22Rv1 (cell line): ENCODE measurements around the gene SNX22.

ENCODE experiments used
- H3K27ac ChIP-seq: fragments of 450-650 bp; 2 replicates; pipeline ENCODE4 v1.5.1; 2017
- CTCF ChIP-seq: fragments of 450-650 bp; IDR thresholded peaks from 2 replicates; pipeline ENCODE4 v1.5.1; 2017; ENCODE audit warnings: mild to moderate bottlenecking
- ZFX ChIP-seq: fragments of 450-650 bp; IDR thresholded peaks from 2 replicates; pipeline ENCODE4 v1.6.1; 2017; ENCODE audit warnings: antibody characterized with exemption, borderline replicate concordance

SNX22 gene

GRCh38 chr15:64161688-64162477 lies 10.4 kb downstream of the SNX22 start:
- TF ChIP-seq CTCF (no peak), ZFX (no peak)
- H3K27ac ChIP-seq: peak overlapping the region; percentile 86

GRCh38 chr15:64162478-64162868 lies 10.9 kb downstream of the SNX22 start:
- TF ChIP-seq ZFX (no peak), CTCF (no peak)
- H3K27ac ChIP-seq: peak overlapping the region; percentile 86

- H3K27ac ChIP-seq: peak within 1 kb of the TSS; percentile 86
Measured at GRCh38 chr15:64162869-64163658, 11.5 kb downstream of the SNX22 start, which contains the start of gene PPIB. TSS of gene PPIB (minus strand) at chr15:64163022. CDS start at chr15:64162986, 36 bp downstream.

GRCh38 chr15:64163659-64164362 lies 12.3 kb downstream of the SNX22 start:
- peak overlapping the region; percentile 86 for H3K27ac ChIP-seq
- no peak for TF ChIP-seq ZFX
- TF ChIP-seq CTCF: no peak

More at GRCh38 chr15:64162869-64163658, 11.5 kb downstream of the SNX22 start, which contains the start of gene PPIB:
- TF ChIP-seq CTCF: peak; percentile 75
- no peak for TF ChIP-seq ZFX

GRCh38 chr15:64164436-64164835 lies 12.9 kb downstream of the SNX22 start:
- no peak for TF ChIP-seq ZFX
- no peak for TF ChIP-seq CTCF
- peak overlapping the region; percentile 86 for H3K27ac ChIP-seq

- no peak overlapping the region for H3K27ac ChIP-seq
- TF ChIP-seq ZFX: no peak
Measured at GRCh38 chr15:64166102-64166890, 14.8 kb downstream of the SNX22 start.
